Measurements from ENCODE around the gene TCF7L1.

TCF7L1 gene

GRCh38 chr2:85162746-85163301 is 29.6 kb downstream of the TCF7L1 start:
- DNase-seq, result no peak

DNA sequence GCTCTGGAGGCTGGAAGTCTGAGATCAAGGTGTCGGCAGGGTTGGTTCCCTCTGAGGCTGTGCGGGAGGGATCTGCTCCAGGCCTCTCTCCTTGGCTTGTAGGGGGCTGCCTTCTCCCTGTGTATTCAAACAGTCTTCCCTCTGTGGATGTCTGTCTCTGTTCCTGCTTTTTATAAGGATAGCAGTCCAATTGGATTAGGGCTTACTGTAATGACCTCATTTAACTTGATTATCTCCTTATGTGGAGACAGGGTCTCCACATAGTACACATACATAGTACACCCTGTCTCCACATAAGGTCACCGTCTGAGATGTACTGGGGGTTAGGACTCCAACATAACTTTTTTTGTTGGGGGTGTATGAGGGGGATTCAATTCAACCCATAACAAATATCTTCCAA is 30.5 kb downstream of the TCF7L1 start:
- no peak for DNase-seq

GRCh38 chr2:85164145-85164569 is 31.0 kb downstream of the TCF7L1 start:
- DNase-seq, result no peak

- no peak for DNase-seq
These were observed 32.0 kb downstream of the TCF7L1 start for GRCh38 chr2:85165088-85165690.

DNA sequence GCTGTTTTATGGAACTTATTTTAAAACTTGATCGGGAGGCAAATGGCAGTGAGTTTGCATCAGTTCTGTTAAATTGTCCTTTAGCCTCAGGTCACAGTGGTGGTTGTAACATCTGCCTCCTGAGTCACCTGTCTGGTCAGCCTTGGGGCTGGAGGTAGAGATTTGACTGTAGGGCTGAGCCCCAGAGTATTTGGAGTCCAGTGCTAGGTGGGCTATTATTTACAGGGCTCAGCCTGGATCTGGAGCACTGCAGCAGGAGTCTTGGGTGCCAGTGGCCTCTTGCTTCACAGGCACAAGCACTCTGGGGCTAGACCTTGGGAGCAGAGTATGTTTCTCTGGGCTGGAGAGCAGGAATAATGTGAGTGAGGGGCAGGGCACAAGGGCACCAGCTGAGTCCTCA is 32.8 kb downstream of the TCF7L1 start:
- DNase-seq, result no peak

DNA sequence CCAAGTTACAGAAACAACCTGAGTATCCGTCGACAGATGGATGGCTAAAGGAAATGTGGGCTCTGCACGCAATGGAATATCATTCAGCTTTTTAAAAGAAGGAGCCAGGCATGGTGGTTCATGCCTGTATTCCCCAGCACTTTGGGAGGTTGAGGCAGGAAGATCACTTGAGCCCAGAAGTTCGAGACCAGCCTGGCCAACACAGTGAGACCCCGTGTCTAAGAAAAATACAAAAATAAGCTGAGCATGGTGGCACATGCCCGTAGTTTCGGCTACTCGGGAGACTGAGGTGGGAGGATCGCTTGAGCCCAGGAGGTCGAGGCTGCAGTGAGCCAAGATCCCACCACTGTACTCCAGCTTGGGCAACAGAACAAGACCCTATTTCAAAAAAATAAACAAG is 34.3 kb downstream of the TCF7L1 start:
- no peak for DNase-seq

DNA sequence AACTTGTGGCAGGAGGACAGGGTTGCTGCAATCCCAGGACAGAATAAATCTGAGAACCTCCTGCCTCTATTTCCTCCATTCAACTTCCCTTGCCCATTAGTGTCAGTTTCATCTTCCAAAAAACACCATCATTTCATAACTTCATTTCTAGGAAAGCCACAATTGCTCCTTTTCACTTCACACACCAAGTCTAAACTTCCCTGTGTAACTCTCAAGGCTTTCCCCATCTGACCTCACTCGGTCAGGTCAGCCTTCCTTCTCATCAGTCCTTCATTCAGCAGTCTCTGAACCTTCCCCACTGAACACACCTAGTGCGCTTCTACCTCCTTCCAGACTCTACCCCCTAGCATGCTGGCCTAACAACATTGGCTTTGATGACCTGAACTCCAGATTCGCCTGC is 35.8 kb downstream of the TCF7L1 start:
- no peak for DNase-seq

- DNase-seq, result no peak
These were observed 36.4 kb downstream of the TCF7L1 start for GRCh38 chr2:85169581-85169980.

DNA sequence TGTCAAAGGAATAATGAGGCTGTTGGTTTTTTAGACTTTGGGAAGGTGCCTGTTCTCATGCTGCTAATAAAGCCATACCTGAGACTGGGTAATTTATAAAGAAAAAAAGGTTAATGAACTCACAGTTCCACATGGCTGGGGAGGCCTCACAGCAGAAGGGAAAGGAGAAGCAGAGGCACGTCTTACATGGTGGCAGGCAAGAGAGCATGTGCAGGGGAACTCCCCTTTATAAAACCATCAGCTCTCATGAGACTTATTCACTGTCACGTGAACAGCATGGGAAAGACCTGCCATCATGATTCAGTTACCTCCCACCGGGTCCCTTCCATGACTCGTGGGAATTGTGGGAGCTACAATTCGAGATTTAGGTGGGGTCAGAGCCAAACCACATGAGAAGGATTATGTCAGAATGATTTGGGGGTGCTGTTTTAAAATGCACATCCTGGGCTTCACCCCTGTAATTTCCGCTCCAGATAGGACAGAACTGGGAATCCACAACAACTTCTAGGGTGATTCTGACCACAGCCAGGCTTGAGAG is 37.8 kb downstream of the TCF7L1 start:
- DNase-seq, result no peak

GRCh38 chr2:85171916-85172315 is 38.7 kb downstream of the TCF7L1 start:
- DNase-seq, result no peak

GRCh38 chr2:85173909-85174308 is 40.7 kb downstream of the TCF7L1 start:
- DNase-seq, result no peak

DNA sequence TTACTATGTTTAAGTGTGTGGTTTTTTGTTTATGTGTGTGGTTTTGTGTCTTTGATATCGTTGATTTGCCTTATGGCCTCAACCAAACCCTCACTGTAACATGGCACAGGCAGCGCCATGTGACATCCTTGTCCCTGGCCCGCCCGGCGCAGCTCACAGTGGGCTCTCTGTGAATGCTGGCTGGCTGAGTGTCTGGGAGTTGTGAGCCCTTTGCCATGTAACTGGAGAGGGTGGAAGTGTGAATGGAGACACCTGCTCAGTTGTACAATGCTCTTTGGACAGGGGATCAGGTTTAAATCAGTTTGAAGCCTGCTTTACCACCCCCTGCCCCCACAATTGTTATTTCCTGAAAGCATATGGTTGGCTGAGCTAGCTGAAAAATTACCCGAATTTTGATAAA is 41.8 kb downstream of the TCF7L1 start:
- DNase-seq, result no peak

- peak; percentile 58 for DNase-seq
These were observed 42.4 kb downstream of the TCF7L1 start for GRCh38 chr2:85175369-85176299.

DNA sequence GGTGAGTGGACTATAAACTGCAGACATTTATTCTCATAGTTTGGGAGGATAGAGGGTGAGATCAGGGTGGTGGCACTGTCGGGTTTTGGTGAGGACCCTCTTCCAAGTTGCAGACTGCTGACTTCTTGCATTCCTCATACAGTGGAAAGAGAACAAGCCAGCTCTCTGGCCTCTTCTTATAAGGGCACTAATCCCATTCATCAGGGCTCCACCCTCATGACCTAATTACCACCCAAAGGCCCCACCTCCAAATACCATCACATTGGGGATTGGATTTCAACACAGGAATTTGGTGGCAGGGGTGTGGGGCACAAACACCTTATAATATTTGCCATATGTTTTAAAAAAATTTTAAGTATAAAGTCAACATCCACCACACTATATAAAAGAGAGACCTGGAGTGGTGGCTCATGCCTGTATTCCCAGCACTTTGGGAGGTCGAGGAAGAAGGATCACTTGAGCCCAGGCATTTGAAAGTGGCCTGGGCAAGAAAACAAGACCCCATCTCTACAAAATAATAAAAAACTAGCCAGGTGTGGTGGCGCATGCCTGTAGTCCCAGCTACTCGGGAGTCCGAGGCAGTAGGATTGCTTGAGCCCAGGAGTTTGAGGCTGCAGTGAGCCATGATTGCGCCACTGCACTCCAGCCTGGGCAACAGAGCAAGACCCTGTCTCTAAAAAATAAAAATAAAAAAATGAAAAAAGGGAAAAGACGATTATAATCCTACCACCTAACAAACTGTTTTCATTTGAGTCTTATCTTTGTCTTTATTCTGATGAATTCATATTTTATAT is 44.0 kb downstream of the TCF7L1 start:
- DNase-seq, result no peak

GRCh38 chr2:85178154-85178553 is 45.0 kb downstream of the TCF7L1 start:
- no peak for DNase-seq

- no peak for DNase-seq
These were observed 45.8 kb downstream of the TCF7L1 start for GRCh38 chr2:85178980-85179411.

- DNase-seq, result no peak
These were observed 46.3 kb downstream of the TCF7L1 start for GRCh38 chr2:85179541-85179940.

DNA sequence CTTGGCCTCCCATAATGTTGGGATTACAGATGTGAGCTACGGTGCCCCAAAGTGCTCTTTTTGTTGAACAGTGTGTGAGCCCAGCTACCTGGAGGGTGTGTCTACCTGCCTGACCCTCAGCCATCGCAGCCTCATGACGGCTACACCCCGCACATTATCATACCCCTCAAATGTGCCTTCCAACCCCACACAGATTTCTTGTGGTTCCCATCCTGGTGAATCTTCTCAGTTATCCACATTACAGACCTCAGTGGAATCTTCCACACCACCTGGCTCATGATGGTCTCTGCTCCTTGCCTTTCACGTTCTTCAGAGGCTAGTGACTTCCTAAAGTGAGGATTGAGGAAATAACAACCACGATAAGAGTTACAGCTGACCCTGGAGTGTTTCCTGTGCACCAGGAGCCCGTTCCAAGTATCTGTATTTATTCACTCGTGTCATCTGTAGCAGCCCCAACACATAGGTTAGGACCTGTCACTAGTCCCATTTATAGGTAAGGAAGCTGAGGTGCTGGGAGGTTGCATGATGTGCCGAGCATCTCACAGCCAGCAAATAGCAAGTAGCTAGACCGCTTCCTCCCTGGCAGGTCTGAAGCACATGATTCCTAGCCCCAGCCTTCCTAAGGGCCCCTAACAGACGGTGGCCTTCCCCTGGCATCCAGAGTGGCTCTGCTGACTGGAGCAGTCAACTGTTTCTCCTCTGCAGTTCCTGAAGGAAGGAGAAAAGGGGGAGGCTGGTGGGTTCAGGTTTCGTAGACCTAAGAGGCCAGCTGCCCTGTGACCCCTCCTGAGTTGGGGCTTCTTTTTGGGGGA is 47.3 kb downstream of the TCF7L1 start:
- no peak for DNase-seq

DNA sequence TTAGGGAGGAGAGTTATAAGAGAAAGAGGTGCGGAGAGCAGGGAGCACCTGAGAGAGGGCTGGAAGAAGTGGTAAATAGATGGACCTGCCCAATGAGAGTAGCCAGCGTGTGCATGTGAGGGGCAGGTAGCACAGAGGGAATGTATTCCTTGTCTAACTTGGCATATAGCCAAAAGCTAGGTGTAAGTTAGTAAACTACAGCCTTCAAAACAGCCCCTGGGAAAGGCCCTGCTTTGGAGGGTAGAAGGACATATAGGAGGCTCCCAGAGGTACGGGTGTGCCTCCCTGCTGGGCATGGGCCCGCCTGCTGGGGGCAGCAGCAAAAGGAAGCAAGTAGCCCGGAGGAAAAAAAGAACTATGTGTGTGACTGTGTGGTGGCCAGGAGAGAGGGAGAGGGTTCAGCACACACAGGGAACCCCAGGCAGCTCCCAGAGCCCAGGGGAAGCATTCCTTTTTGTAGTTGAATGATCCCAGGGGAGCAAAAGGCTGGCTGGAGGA is 48.0 kb downstream of the TCF7L1 start:
- peak; percentile 61 for DNase-seq

DNA sequence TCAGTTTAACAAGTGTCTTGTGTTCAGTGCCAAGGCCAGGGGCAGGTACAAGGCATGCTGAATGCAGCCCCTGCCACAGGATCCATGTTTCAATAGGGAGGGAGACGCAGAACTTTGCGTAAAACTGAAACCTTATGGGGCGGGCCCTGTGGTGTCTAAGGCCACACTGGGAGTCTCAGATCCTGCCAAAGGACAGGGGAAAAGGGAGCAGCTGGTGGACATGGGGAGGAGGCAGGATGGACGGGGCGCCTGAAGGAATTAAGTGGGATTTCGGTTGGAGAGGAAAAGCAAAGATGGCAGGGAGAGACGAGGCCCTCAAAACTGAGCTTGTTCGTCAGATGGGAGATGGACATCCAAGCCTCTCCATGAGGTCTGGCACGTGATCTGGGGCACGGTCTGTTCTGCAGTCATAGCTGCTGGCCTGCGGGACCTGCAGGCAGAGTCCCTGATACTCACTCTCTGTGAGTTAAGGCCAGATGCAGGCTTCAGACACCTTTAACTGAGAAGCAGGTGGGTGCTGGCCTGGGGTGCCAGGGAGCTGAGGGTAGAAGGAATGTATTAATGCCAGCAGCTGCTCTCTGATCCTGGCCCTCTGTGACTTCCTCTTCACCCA is 48.8 kb downstream of the TCF7L1 start:
- no peak for DNase-seq

GRCh38 chr2:85183076-85183475 is 49.9 kb downstream of the TCF7L1 start:
- DNase-seq, result no peak

Data from right kidney (tissue), 1 donor.